H1 (cell line): ENCODE results near the gene TRIAP1. TPM values are rescaled to one million over a fixed set of nuclear protein-coding genes. Genes with fewer than 3 reads are reported as not detected.

Source experiments
- CTCF ChIA-PET: fragments of 300-600 bp; sonication (Branson Sonifier 250); formaldehyde crosslinking; loops from one replicate; lab custom pipeline; 2021; ENCODE audit not compliant: partially characterized antibody; lab: Charles Lee
- POLR2A ChIA-PET: fragments of 300-600 bp; sonication (Branson Sonifier 250); formaldehyde crosslinking; loops from one replicate; lab custom pipeline; 2021; ENCODE audit warnings: inconsistent platforms; ENCODE audit not compliant: partially characterized antibody; lab: Charles Lee
- DNase-seq, 2 experiments: peaks; one replicate each; pipeline versions ENCODE4 v3.0.0 to v3.0.0-alpha.2; 2010 to 2022; ENCODE audit warnings: low spot score in 2 of 2, low read depth in 1 of 2, mixed read lengths in 1 of 2
- FAIRE-seq: peaks from 2 replicates; lab custom pipeline; 2011; peaks lifted over from hg19 to GRCh38; lab: Jason Lieb, UNC
- H2AFZ ChIP-seq: 2 replicates; pipeline ENCODE4 v1.8.1; 2012; ENCODE audit warnings: low read length, inconsistent platforms
- H2AK5ac ChIP-seq: 2 replicates; pipeline ENCODE4 v1.6.1; 2013; ENCODE audit warnings: low read depth, low read length
- H2BK120ac ChIP-seq: replicated peaks from 2 replicates; pipeline ENCODE3; 2013; ENCODE audit warnings: low read depth, low read length, inconsistent platforms
- H2BK12ac ChIP-seq: 2 replicates; pipeline ENCODE4 v1.6.1; 2013; ENCODE audit warnings: low read depth, low read length
- H2BK15ac ChIP-seq: 2 replicates; pipeline ENCODE4 v1.6.1; 2013; ENCODE audit warnings: low read length
- H2BK20ac ChIP-seq: 2 replicates; pipeline ENCODE4 v1.6.1; 2013; ENCODE audit warnings: low read length
- H2BK5ac ChIP-seq: 2 replicates; pipeline ENCODE4 v1.6.1; 2013; ENCODE audit warnings: low read depth, low read length
- H3K14ac ChIP-seq: 2 replicates; pipeline ENCODE4 v1.6.1; 2013; ENCODE audit warnings: inconsistent platforms; ENCODE audit not compliant: insufficient read length
- H3K18ac ChIP-seq: 2 replicates; pipeline ENCODE4 v1.6.1; 2013; ENCODE audit warnings: low read length; ENCODE audit errors: extremely low read depth
- H3K23ac ChIP-seq: 2 replicates; pipeline ENCODE4 v1.6.1; 2013; ENCODE audit warnings: inconsistent platforms; ENCODE audit not compliant: insufficient read length
- H3K23me2 ChIP-seq: 2 replicates; pipeline ENCODE4 v1.6.1; 2013; ENCODE audit warnings: low read depth, low read length
- H3K27ac ChIP-seq: 2 replicates; pipeline ENCODE4 v1.6.1; 2011; ENCODE audit warnings: low read depth, low read length, inconsistent platforms
- H3K27me3 ChIP-seq, 4 experiments: replicated peaks in 1 of 4; 1 replicate in 1 of 4; 2 replicates in 3 of 4; pipeline versions ENCODE4 v1.6.1 to v1.8.1; 2011 to 2013; ENCODE audit warnings: low read length in 3 of 4, mild to moderate bottlenecking in 3 of 4, inconsistent platforms in 2 of 4, mixed read lengths in 2 of 4, moderate library complexity in 1 of 4; ENCODE audit not compliant: control insufficient read depth in 3 of 4, insufficient read depth in 3 of 4; ENCODE audit errors: extremely low read depth in 1 of 4
- H3K36me3 ChIP-seq, 4 experiments: 2 replicates each; pipeline versions ENCODE4 v1.6.1 to v1.8.1; 2011 to 2013; ENCODE audit warnings: mild to moderate bottlenecking in 4 of 4, low read length in 3 of 4, moderate library complexity in 2 of 4, control low read depth in 1 of 4, inconsistent platforms in 1 of 4; ENCODE audit not compliant: insufficient read depth in 4 of 4, control insufficient read depth in 2 of 4
- H3K4ac ChIP-seq: replicated peaks from 2 replicates; pipeline ENCODE3; 2013; ENCODE audit warnings: low read length, low read depth, mixed read lengths, inconsistent platforms; ENCODE audit not compliant: insufficient read length
- H3K4me1 ChIP-seq, 4 experiments: replicated peaks in 1 of 4; 1 replicate in 1 of 4; 2 replicates in 3 of 4; pipeline versions ENCODE4 v1.6.1 to v1.8.1; 2011 to 2013; ENCODE audit warnings: low read length in 3 of 4, inconsistent platforms in 2 of 4, mixed read lengths in 1 of 4; ENCODE audit not compliant: insufficient read depth in 4 of 4, control insufficient read depth in 3 of 4
- H3K4me2 ChIP-seq, 2 experiments: 2 replicates each; pipeline versions ENCODE4 v1.6.1 to v1.8.1; 2011 to 2013; ENCODE audit warnings: low read depth in 2 of 2, low read length in 2 of 2, control low read depth in 1 of 2, inconsistent platforms in 1 of 2, mild to moderate bottlenecking in 1 of 2; ENCODE audit not compliant: insufficient read depth in 1 of 2
- H3K4me3 ChIP-seq, 4 experiments: fragments of 200-600, 300-600 bp in 1 of 4; sonication (generic), shearing (Covaris generic), sonication (Bioruptor Twin) in 1 of 4; 2 replicates each; pipeline versions ENCODE4 v1.5.1 to v1.8.1; 2011 to 2016; ENCODE audit warnings: low read length in 4 of 4, low read depth in 3 of 4, control low read depth in 2 of 4, inconsistent platforms in 2 of 4, mild to moderate bottlenecking in 2 of 4, mixed read lengths in 1 of 4, moderate library complexity in 1 of 4; ENCODE audit not compliant: insufficient read depth in 2 of 4; ENCODE audit errors: extremely low read depth in 1 of 4
- H3K56ac ChIP-seq: replicated peaks from 2 replicates; pipeline ENCODE3; 2013; ENCODE audit warnings: low read depth, mild to moderate bottlenecking, mixed read lengths, low read length, inconsistent platforms; ENCODE audit not compliant: insufficient read length
- H3K79me1 ChIP-seq: 2 replicates; pipeline ENCODE4 v1.6.1; 2013; ENCODE audit warnings: low read depth, low read length, control low read depth
- H3K79me2 ChIP-seq, 2 experiments: 2 replicates each; pipeline versions ENCODE4 v1.6.1 to v1.8.1; 2012 to 2013; ENCODE audit warnings: low read length in 2 of 2, mild to moderate bottlenecking in 2 of 2, inconsistent platforms in 1 of 2; ENCODE audit not compliant: insufficient read depth in 2 of 2, control insufficient read depth in 1 of 2
- H3K9ac ChIP-seq, 4 experiments: replicated peaks in 1 of 4; 1 replicate in 1 of 4; 2 replicates in 3 of 4; pipeline versions ENCODE4 v1.6.1 to v1.8.1; 2011 to 2013; ENCODE audit warnings: low read depth in 3 of 4, low read length in 3 of 4, control low read depth in 2 of 4, mild to moderate bottlenecking in 2 of 4, moderate library complexity in 2 of 4, inconsistent platforms in 1 of 4; ENCODE audit errors: extremely low read depth in 1 of 4
- H3K9me3 ChIP-seq, 2 experiments: 2 replicates each; pipeline versions ENCODE4 v1.6.1 to v1.8.1; 2012 to 2013; ENCODE audit warnings: mild to moderate bottlenecking in 2 of 2, moderate library complexity in 2 of 2, control low read depth in 1 of 2, inconsistent platforms in 1 of 2, low read depth in 1 of 2, low read length in 1 of 2, mixed read lengths in 1 of 2; ENCODE audit not compliant: insufficient read depth in 2 of 2
- H4K20me1 ChIP-seq, 2 experiments: replicated peaks in 1 of 2; 2 replicates each; pipeline versions ENCODE3 to v1.8.1; 2011 to 2013; ENCODE audit warnings: inconsistent platforms in 2 of 2, low read length in 2 of 2, mild to moderate bottlenecking in 1 of 2; ENCODE audit not compliant: insufficient read depth in 2 of 2, control insufficient read depth in 1 of 2
- H4K5ac ChIP-seq: 2 replicates; pipeline ENCODE4 v1.6.1; 2013; ENCODE audit warnings: low read length, low read depth, mixed read lengths, inconsistent platforms; ENCODE audit not compliant: insufficient read length
- H4K8ac ChIP-seq: 2 replicates; pipeline ENCODE4 v1.8.0; 2013; ENCODE audit warnings: mild to moderate bottlenecking, moderate library complexity, low read length, inconsistent platforms; ENCODE audit not compliant: insufficient read depth; ENCODE audit errors: extremely low read depth
- H4K91ac ChIP-seq: replicated peaks from 2 replicates; pipeline ENCODE3; 2013; ENCODE audit warnings: low read length, mixed read lengths, inconsistent platforms; ENCODE audit not compliant: insufficient read length
- BRCA1 ChIP-seq: IDR thresholded peaks from 2 replicates; pipeline ENCODE4 v1.6.1; 2012; ENCODE audit warnings: low read depth, low read length, improper control_type of control experiment
- CBX5 ChIP-seq: fragments of 300-800, 300-1000 bp; sonication (generic); IDR thresholded peaks from 2 replicates; pipeline ENCODE4 v1.7.1; 2016; ENCODE audit warnings: antibody characterized with exemption, low read length, low read depth
- CEBPB ChIP-seq: IDR thresholded peaks from 2 replicates; pipeline ENCODE4 v1.6.1; 2012; ENCODE audit warnings: low read depth, low read length
- CTBP2 ChIP-seq: IDR thresholded peaks from 2 replicates; pipeline ENCODE4 v1.7.0; 2011; ENCODE audit warnings: borderline replicate concordance, mild to moderate bottlenecking, moderate library complexity, mixed read lengths, low read length; ENCODE audit not compliant: insufficient read depth, insufficient read length
- HDAC6 ChIP-seq: IDR thresholded peaks from one replicate; pipeline ENCODE4 v1.7.1; 2012; ENCODE audit warnings: low read depth, mild to moderate bottlenecking, inconsistent platforms, low read length, moderate library complexity
- NANOG ChIP-seq: IDR thresholded peaks from 2 replicates; pipeline ENCODE4 v1.6.1; 2011; ENCODE audit warnings: low read length, low read depth, mild to moderate bottlenecking, inconsistent platforms; ENCODE audit not compliant: insufficient read depth, poor library complexity, severe bottlenecking
- RNF2 ChIP-seq: fragments of 200-900, 300-1000 bp; sonication (generic); IDR thresholded peaks from 2 replicates; pipeline ENCODE4 v1.7.1; 2016; ENCODE audit warnings: borderline replicate concordance, low read depth, mild to moderate bottlenecking, antibody characterized with exemption, low read length; ENCODE audit not compliant: poor library complexity, severe bottlenecking; ENCODE audit errors: missing control alignments
- SIX5 ChIP-seq: IDR thresholded peaks from 2 replicates; pipeline ENCODE4 v1.6.1; 2011; ENCODE audit warnings: mild to moderate bottlenecking, low read depth, low read length
- SP1 ChIP-seq: IDR thresholded peaks from 2 replicates; pipeline ENCODE4 v1.6.1; 2011; ENCODE audit warnings: low read depth, low read length
- SUZ12 ChIP-seq: fragments of 200-600 bp; sonication (generic); IDR thresholded peaks from 2 replicates; pipeline ENCODE4 v1.6.1; 2012; ENCODE audit warnings: mild to moderate bottlenecking, inconsistent platforms, low read length, moderate library complexity, mixed read lengths
- TAF1 ChIP-seq: IDR thresholded peaks from 2 replicates; pipeline ENCODE4 v1.6.1; 2011; ENCODE audit warnings: mild to moderate bottlenecking, low read depth, low read length
- TAF7 ChIP-seq: optimal IDR thresholded peaks from 2 replicates; pipeline ENCODE3; 2011; ENCODE audit warnings: low read depth, mild to moderate bottlenecking, inconsistent platforms, low read length, moderate library complexity, borderline replicate concordance
- TEAD4 ChIP-seq: IDR thresholded peaks from 2 replicates; pipeline ENCODE4 v1.6.1; 2012; ENCODE audit warnings: low read depth, low read length, inconsistent platforms, mixed read lengths
- WGBS, 2 experiments: shearing (Covaris generic) in 1 of 2; methylation state at CpG; one replicate each; pipeline versions ENCODE4 v1.1.6 to v1.1.7; 2013 to 2015; ENCODE audit warnings: low lambda C conversion rate in 2 of 2, mixed read lengths in 2 of 2, inconsistent platforms in 1 of 2, low coverage in 1 of 2, missing lambda C conversion rate in 1 of 2; ENCODE audit not compliant: insufficient replicate concordance in 2 of 2, insufficient coverage in 1 of 2, insufficient read length in 1 of 2; ENCODE audit errors: extremely low coverage in 1 of 2, missing lambda C conversion rate in 1 of 2; 5-methylcytosine and 5-hydroxymethylcytosine counted together
- polyA plus RNA-seq, 7 experiments: library from polyadenylated mRNA; depleted of rRNA in 3 of 7; stranded (reverse) in 5 of 7; unstranded in 2 of 7; fragments of >200 nt in 5 of 7; fragments of 200-250 nt in 2 of 7; gene quantifications; 1 replicate in 5 of 7; 2 replicates in 1 of 7; 4 replicates in 1 of 7; pipeline versions ENCODE4 v1.2.1 to v1.2.3, GENCODE V29; 2011 to 2013; ENCODE audit warnings: missing spikeins in 2 of 7, mixed read lengths in 2 of 7
- total RNA-seq: library from RNA; stranded (reverse); fragmentation: NEBNext Ultra II Directional; extraction: Animal tissue kit (Norgen Biotek cat#: 25700); gene quantifications from 2 replicates; pipeline ENCODE4 v1.2.1, GENCODE V29; 2021

TRIAP1 gene
- total and polyA plus RNA-seq, 2 of the 8 experiments (the other 6 are each of a cell fraction or from before 2014, with no cell fraction given) = 42.0 to 63.4 TPM

DNA sequence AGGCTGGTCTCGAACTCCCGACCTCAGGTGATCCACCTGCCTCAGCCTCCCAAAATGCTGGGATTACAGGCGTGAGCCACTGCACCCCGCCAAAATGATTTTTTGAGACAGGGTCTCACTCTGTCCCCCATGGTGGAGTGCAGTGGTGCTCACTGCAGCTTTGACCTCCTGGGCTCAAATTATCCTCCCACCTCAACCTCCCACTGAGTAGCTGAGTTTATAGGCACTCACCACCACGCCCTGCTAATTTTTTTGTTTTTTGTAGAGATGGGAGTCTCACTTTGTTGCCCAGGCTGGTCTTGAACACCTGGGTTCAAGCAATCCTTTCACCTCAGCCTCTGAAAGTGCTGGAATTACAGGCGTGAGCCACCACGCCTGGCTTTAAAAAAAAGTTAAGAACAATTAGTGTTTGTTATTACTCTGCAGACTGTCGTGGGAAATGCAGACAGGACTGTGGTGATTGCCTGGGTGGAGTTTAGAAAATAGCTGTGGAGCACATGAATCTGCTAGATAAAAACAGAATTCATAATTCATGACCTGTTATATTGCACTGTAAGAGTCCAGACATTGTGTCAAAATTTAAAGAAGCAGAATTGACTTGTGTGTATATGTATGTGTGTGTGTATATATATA lies 17.5 kb downstream of the TRIAP1 start:
- H3K56ac ChIP-seq = no peak overlapping the region
- ChIA-PET CTCF (interaction anchor here (0.7 to 13.9 kb wide), 19 partner anchors 10 to 167 kb away, joined by 3 to 310 read pairs (median 11); partner anchors contain the start of gene COX6A1), POLR2A (interaction anchor here (0.9 to 2.4 kb wide), 9 partner anchors 14 to 76 kb away, joined by 3 to 11 read pairs (median 4); no protein-coding TSS in a partner anchor)
- H3K9ac ChIP-seq = no peak overlapping the region
- no peak overlapping the region for H4K91ac ChIP-seq
- no peak for DNase-seq
- H4K8ac ChIP-seq = no peak overlapping the region
- WGBS, 2 experiments = 90% methylated on average over 8 of the region's 8 CpGs; no CpG with 5 or more reads in 1 of the 2 experiments
- H3K4me1 ChIP-seq = peaks cover 0 to 6% (median 0%) of the 10 kb centered on the region in 4 experiments; a peak in 1 of 7 replicates
- H2BK120ac ChIP-seq = no peak overlapping the region
- H3K14ac ChIP-seq = no peak overlapping the region
- H3K36me3 ChIP-seq = no peaks in the 10 kb centered on the region
- H3K79me1 ChIP-seq = no peaks in the 10 kb centered on the region
- peaks cover 0 to 3% of the 10 kb centered on the region in 2 experiments; a peak in 1 of 4 replicates for H3K9me3 ChIP-seq
- no peaks in the 10 kb centered on the region for H3K27me3 ChIP-seq
- no peak for FAIRE-seq
- H2BK15ac ChIP-seq = no peak overlapping the region
- H3K4me2 ChIP-seq = no peak overlapping the region
- H4K5ac ChIP-seq = no peak overlapping the region
- no peak overlapping the region for H2BK5ac ChIP-seq
- no peak overlapping the region for H3K4me3 ChIP-seq
- no peak overlapping the region for H2AFZ ChIP-seq
- H2AK5ac ChIP-seq = no peak overlapping the region
- no peak overlapping the region for H2BK20ac ChIP-seq
- no peak overlapping the region for H3K4ac ChIP-seq
- no peaks in the 10 kb centered on the region for H4K20me1 ChIP-seq
- no peak overlapping the region for H3K27ac ChIP-seq
- no peak overlapping the region; the same call in 1 of the 2 replicates for H3K18ac ChIP-seq
- H3K79me2 ChIP-seq = no peaks in the 10 kb centered on the region
- H3K23me2 ChIP-seq = no peaks in the 10 kb centered on the region
- H2BK12ac ChIP-seq = no peak overlapping the region
- H3K23ac ChIP-seq = no peak overlapping the region
- TF ChIP-seq SP1 (no peak), CEBPB (no peak), TAF1 (no peak), BRCA1 (no peak), SIX5 (no peak), CBX5 (no peak), HDAC6 (no peak), CTBP2 (no peak), TAF7 (no peak), NANOG (no peak), TEAD4 (no peak), SUZ12 (no peak), RNF2 (no peak)
